Ishikawa (cell line): Measurements from ENCODE around the gene SLC6A3.

Experiments
- CEBPB ChIP-seq: IDR thresholded peaks from 2 replicates; pipeline ENCODE4 v1.6.1; 2012
- NFIC ChIP-seq: IDR thresholded peaks from 2 replicates; pipeline ENCODE4 v1.6.1; 2012
- TF ChIP-seq, protein P1 (sequence below): IDR thresholded peaks from 2 replicates; pipeline ENCODE4 v1.6.1; 2012

- TF ChIP-seq NFIC (no peak), CEBPB (no peak)
- TF ChIP-seq, protein P1, sequence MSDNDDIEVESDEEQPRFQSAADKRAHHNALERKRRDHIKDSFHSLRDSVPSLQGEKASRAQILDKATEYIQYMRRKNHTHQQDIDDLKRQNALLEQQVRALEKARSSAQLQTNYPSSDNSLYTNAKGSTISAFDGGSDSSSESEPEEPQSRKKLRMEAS = no peak
These were observed 54.2 kb downstream of the SLC6A3 start for GRCh38 chr5:1390861-1391600.
